GM23338 (cell line): ENCODE data around the gene SURF1.

Experiments
- CTCF ChIP-seq, 2 experiments: fragments of 200-600 bp in 1 of 2; sonication (generic) in 1 of 2; conservative IDR thresholded peaks; 2 replicates each; pipeline versions ENCODE4 v1.5.1 to v1.6.1; 2016 to 2017; ENCODE audit warnings: antibody characterized with exemption in 2 of 2, low read depth in 2 of 2, mild to moderate bottlenecking in 2 of 2, moderate library complexity in 1 of 2
- ETS1 ChIP-seq: IDR thresholded peaks from 2 replicates; pipeline ENCODE4 v1.6.1; 2016; ENCODE audit warnings: antibody characterized with exemption
- EZH2 ChIP-seq: fragments of 200-600 bp; sonication (generic); IDR thresholded peaks from one replicate; pipeline ENCODE4 v1.8.0; 2017; ENCODE audit warnings: antibody characterized with exemption, mild to moderate bottlenecking, low read depth; ENCODE audit not compliant: unreplicated experiment
- JUNB ChIP-seq: IDR thresholded peaks from one replicate; pipeline ENCODE4 v1.6.1; 2016; ENCODE audit warnings: antibody characterized with exemption; ENCODE audit not compliant: unreplicated experiment

- TF ChIP-seq CTCF (conservative IDR thresholded peaks at IDR 0.05; ENCODE audit: low read depth in 2 of 2) (no peak), EZH2 (no peak), JUNB (no peak), ETS1 (no peak)
These were observed 2.7 kb downstream of the SURF1 start for GRCh38 chr9:133353548-133353947.
